Left ventricle myocardium inferior (tissue), 1 donor: Measurements from ENCODE around the gene PSEN1. TPM values are rescaled to one million over a fixed set of nuclear protein-coding genes. Genes with fewer than 3 reads are reported as not detected.

Experiments
- DNase-seq: peaks from one replicate; pipeline ENCODE4 v3.0.0-alpha.2; 2020
- H3K27ac ChIP-seq: fragments of 200-600 bp; replicated peaks from 2 replicates; pipeline ENCODE4 v1.8.0; 2021
- H3K27me3 ChIP-seq: fragments of 200-600 bp; 2 replicates; pipeline ENCODE4 v1.8.0; 2021; ENCODE audit warnings: low read depth
- H3K36me3 ChIP-seq: fragments of 200-600 bp; 2 replicates; pipeline ENCODE4 v1.8.0; 2021
- H3K4me1 ChIP-seq: fragments of 200-600 bp; 2 replicates; pipeline ENCODE4 v1.8.0; 2021
- H3K4me3 ChIP-seq: fragments of 200-600 bp; 2 replicates; pipeline ENCODE4 v1.8.0; 2021; ENCODE audit warnings: mild to moderate bottlenecking, moderate library complexity
- H3K9me3 ChIP-seq: fragments of 200-600 bp; replicated peaks from 2 replicates; pipeline ENCODE4 v1.8.0; 2021
- intact Hi-C: fragments of 100-400 bp; cut with micrococcal nuclease; formaldehyde crosslinking; loops from one replicate; pipeline ENCODE4 v1.11.0; 2022
- total RNA-seq: library from RNA; stranded (reverse); fragmentation: NEBNext Ultra II Directional; extraction: Animal tissue kit (Norgen Biotek cat#: 25700); gene quantifications from one replicate; pipeline ENCODE4 v1.2.1, GENCODE V29; 2021
- TF ChIP-seq, protein P1 (sequence below): fragments of 200-600 bp; IDR thresholded peaks from 2 replicates; pipeline ENCODE4 v1.8.0; 2021; ENCODE audit warnings: antibody characterized with exemption, mild to moderate bottlenecking, borderline replicate concordance
- donor health status: DM: no; HTN: yes; CAD: no; lungs with severe emphysema.

The PSEN1 gene
- total RNA-seq, 1 donor from 2014 or later = 25.2 TPM

- peaks cover 60% of the 10 kb centered on the region for H3K27me3 ChIP-seq
- no peak overlapping the region for H3K4me3 ChIP-seq
- no peaks in the 10 kb centered on the region for H3K9me3 ChIP-seq
- no peak for DNase-seq
- TF ChIP-seq, protein P1, sequence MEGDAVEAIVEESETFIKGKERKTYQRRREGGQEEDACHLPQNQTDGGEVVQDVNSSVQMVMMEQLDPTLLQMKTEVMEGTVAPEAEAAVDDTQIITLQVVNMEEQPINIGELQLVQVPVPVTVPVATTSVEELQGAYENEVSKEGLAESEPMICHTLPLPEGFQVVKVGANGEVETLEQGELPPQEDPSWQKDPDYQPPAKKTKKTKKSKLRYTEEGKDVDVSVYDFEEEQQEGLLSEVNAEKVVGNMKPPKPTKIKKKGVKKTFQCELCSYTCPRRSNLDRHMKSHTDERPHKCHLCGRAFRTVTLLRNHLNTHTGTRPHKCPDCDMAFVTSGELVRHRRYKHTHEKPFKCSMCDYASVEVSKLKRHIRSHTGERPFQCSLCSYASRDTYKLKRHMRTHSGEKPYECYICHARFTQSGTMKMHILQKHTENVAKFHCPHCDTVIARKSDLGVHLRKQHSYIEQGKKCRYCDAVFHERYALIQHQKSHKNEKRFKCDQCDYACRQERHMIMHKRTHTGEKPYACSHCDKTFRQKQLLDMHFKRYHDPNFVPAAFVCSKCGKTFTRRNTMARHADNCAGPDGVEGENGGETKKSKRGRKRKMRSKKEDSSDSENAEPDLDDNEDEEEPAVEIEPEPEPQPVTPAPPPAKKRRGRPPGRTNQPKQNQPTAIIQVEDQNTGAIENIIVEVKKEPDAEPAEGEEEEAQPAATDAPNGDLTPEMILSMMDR = no peak
- H3K27ac ChIP-seq = no peak overlapping the region
- intact Hi-C loops = no loop called here
- H3K36me3 ChIP-seq = no peaks in the 10 kb centered on the region
- peaks cover 38% of the 10 kb centered on the region for H3K4me1 ChIP-seq
Measured at GRCh38 chr14:73234029-73234428, 97.7 kb downstream of the PSEN1 start.

GRCh38 chr14:73234586-73235394 is 98.5 kb downstream of the PSEN1 start:
- no peak for DNase-seq
- H3K36me3 ChIP-seq = no peaks in the 10 kb centered on the region
- H3K27me3 ChIP-seq = peaks cover 66% of the 10 kb centered on the region
- no peak overlapping the region for H3K27ac ChIP-seq
- intact Hi-C loops = no loop called here
- H3K9me3 ChIP-seq = no peaks in the 10 kb centered on the region
- H3K4me1 ChIP-seq = peaks cover 43% of the 10 kb centered on the region
- TF ChIP-seq, protein P1 = no peak
- no peak overlapping the region for H3K4me3 ChIP-seq

DNA sequence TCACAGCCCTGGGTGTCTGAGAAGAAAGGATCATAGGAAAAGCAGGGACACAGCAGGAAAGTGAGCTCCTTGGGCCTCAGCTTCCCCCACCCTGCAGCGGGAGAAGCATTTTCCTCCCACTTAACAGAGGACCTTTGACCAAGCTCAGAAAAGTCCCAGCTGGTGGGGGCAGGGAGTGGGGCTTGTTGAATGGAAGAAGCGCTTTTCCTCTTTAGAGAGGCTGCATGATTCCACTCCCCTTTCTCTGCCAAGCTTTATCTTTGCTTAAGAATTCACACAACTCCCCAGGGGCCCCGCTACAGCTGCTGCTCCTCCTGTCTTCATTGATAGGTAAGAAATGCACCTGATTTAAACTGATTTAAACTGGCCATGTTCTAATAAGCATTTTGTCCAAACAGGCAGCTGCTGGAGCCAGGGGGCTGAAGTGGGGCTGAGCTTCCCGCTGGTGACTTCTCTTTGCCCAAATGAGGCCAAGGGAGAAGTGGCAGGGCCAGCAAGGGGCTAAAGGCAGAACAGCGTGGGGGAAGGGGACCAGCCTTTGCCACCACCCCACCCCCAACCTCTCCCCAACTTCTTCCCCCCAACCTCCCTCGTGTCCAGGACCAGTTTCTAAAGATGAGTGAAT is 99.3 kb downstream of the PSEN1 start:
- intact Hi-C loops = no loop called here
- TF ChIP-seq, protein P1 = no peak
- Histone ChIP-seq H3K9me3 (no peaks in the 10 kb centered on the region), H3K27me3 (peaks cover 74% of the 10 kb centered on the region), H3K36me3 (no peaks in the 10 kb centered on the region), H3K4me3 (no peak overlapping the region), H3K27ac (no peak overlapping the region), H3K4me1 (peaks cover 50% of the 10 kb centered on the region)
- DNase-seq = no peak

GRCh38 chr14:73236157-73236556 is 99.8 kb downstream of the PSEN1 start:
- intact Hi-C loops = no loop called here
- TF ChIP-seq, protein P1 = no peak
- Histone ChIP-seq H3K27ac (no peak overlapping the region), H3K9me3 (no peaks in the 10 kb centered on the region), H3K4me1 (peaks cover 50% of the 10 kb centered on the region), H3K27me3 (peaks cover 79% of the 10 kb centered on the region), H3K4me3 (no peak overlapping the region), H3K36me3 (no peaks in the 10 kb centered on the region)
- no peak for DNase-seq

DNA sequence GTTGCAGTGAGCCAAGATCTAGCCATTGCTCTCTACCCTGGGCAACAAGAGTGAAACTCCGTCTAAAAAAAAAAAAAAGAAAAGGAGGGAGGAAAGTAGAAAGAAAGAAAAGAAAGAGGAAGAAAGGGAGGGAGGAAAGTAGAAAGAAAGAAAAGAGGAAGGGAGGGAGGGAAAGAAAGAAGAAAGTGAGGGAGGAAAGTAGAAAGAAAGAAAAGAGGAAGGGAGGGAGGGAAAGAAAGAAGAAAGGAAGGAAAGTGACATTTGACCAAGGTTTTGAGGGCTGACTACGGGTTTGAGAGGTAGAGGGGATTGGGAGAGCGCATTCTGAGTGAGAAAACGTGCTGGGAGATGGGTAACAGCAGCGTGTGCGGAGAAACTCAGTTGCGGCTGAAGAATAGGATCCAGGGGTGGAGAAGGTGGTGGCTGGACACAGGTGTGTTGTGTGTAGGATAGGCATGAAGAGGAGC is 100.5 kb downstream of the PSEN1 start:
- peaks cover 86% of the 10 kb centered on the region for H3K27me3 ChIP-seq

More for the DNA sequence above, 100.5 kb downstream of the PSEN1 start:
- Histone ChIP-seq H3K9me3 (no peaks in the 10 kb centered on the region), H3K27ac (no peak overlapping the region), H3K4me1 (peaks cover 50% of the 10 kb centered on the region), H3K36me3 (no peaks in the 10 kb centered on the region), H3K4me3 (peak overlapping the region; percentile 70)
- no peak for DNase-seq
- TF ChIP-seq, protein P1 = no peak
- intact Hi-C loops = no loop called here
